ENCODE measurements around the gene ASCL5. TPM values are rescaled to one million over a fixed set of nuclear protein-coding genes. Genes with fewer than 3 reads are reported as not detected.

Gene ASCL5
- total and polyA plus RNA-seq, 2 experiments from 2014 or later: not detected

- peaks cover 3% of the 10 kb centered on the region for H3K4me1 ChIP-seq (ENCODE audit: insufficient read depth)
- no peak for DNase-seq (ENCODE audit: low spot score)
- H3K9me2 ChIP-seq (replicated peaks; ENCODE audit: insufficient read depth): no peaks in the 10 kb centered on the region
- H3K9me3 ChIP-seq (ENCODE audit: low read depth): no peaks in the 10 kb centered on the region
- H3K79me2 ChIP-seq: peaks cover 7% of the 10 kb centered on the region
- H3K36me3 ChIP-seq (replicated peaks; ENCODE audit: insufficient read depth, low read depth): no peaks in the 10 kb centered on the region
- no peak overlapping the region for H3K4me3 ChIP-seq
- TF ChIP-seq EZH2phosphoT487 (IDR thresholded peaks at IDR 0.05; ENCODE audit: low read depth, severe bottlenecking, unreplicated experiment) (no peak), CTCF (IDR thresholded peaks at IDR 0.05; ENCODE audit: poor library complexity) (no peak), EZH2 (IDR thresholded peaks at IDR 0.05; ENCODE audit: borderline replicate concordance) (no peak)
- H2AFZ ChIP-seq: no peak overlapping the region
- WGBS (ENCODE audit: low lambda C conversion rate, missing lambda C conversion rate): 93% methylated on average over 3 of the region's 3 CpGs
- no peaks in the 10 kb centered on the region for H3K27me3 ChIP-seq
- H3K4me2 ChIP-seq: no peak overlapping the region
- H3K27ac ChIP-seq: no peak overlapping the region
- H4K20me1 ChIP-seq (ENCODE audit: insufficient read depth, poor library complexity, severe bottlenecking): peaks cover 4% of the 10 kb centered on the region
Observed at GRCh38 chr1:201145132-201145531, 18.1 kb upstream of the ASCL5 start.

- no peak overlapping the region for H3K27ac ChIP-seq
- no peaks in the 10 kb centered on the region for H3K27me3 ChIP-seq
- H4K20me1 ChIP-seq (ENCODE audit: insufficient read depth, poor library complexity, severe bottlenecking): peaks cover 4% of the 10 kb centered on the region
- no peak overlapping the region for H2AFZ ChIP-seq
- WGBS (ENCODE audit: low lambda C conversion rate, missing lambda C conversion rate): 82% methylated on average over 5 of the region's 5 CpGs
- H3K79me2 ChIP-seq: peaks cover 5% of the 10 kb centered on the region
- no peaks in the 10 kb centered on the region for H3K9me2 ChIP-seq (replicated peaks; ENCODE audit: insufficient read depth)
- no peak overlapping the region for H3K4me2 ChIP-seq
- H3K9me3 ChIP-seq (ENCODE audit: low read depth): no peaks in the 10 kb centered on the region
- H3K36me3 ChIP-seq (replicated peaks; ENCODE audit: insufficient read depth, low read depth): no peaks in the 10 kb centered on the region
- no peak overlapping the region for H3K4me3 ChIP-seq
- peaks cover 7% of the 10 kb centered on the region for H3K4me1 ChIP-seq (ENCODE audit: insufficient read depth)
- no peak for DNase-seq (ENCODE audit: low spot score)
- TF ChIP-seq EZH2 (IDR thresholded peaks at IDR 0.05; ENCODE audit: borderline replicate concordance): no peak
- no peak for TF ChIP-seq CTCF (IDR thresholded peaks at IDR 0.05; ENCODE audit: poor library complexity)
- no peak for TF ChIP-seq EZH2phosphoT487 (IDR thresholded peaks at IDR 0.05; ENCODE audit: low read depth, severe bottlenecking, unreplicated experiment)
Observed at GRCh38 chr1:201144701-201145100, 17.7 kb upstream of the ASCL5 start.

- H3K4me1 ChIP-seq (ENCODE audit: insufficient read depth): peaks cover 7% of the 10 kb centered on the region
- H3K27ac ChIP-seq: no peak overlapping the region
- H3K27me3 ChIP-seq: no peaks in the 10 kb centered on the region
- no peak overlapping the region for H2AFZ ChIP-seq
- no peaks in the 10 kb centered on the region for H3K9me3 ChIP-seq (ENCODE audit: low read depth)
- no peaks in the 10 kb centered on the region for H3K9me2 ChIP-seq (replicated peaks; ENCODE audit: insufficient read depth)
- no peak for DNase-seq (ENCODE audit: low spot score)
- no peak overlapping the region for H3K4me3 ChIP-seq
- peaks cover 4% of the 10 kb centered on the region for H4K20me1 ChIP-seq (ENCODE audit: insufficient read depth, poor library complexity, severe bottlenecking)
- H3K36me3 ChIP-seq (replicated peaks; ENCODE audit: insufficient read depth, low read depth): no peaks in the 10 kb centered on the region
- WGBS (ENCODE audit: low lambda C conversion rate, missing lambda C conversion rate): 94% methylated on average over 18 of the region's 18 CpGs
- H3K79me2 ChIP-seq: peaks cover 3% of the 10 kb centered on the region
- no peak overlapping the region for H3K4me2 ChIP-seq
- TF ChIP-seq EZH2phosphoT487 (IDR thresholded peaks at IDR 0.05; ENCODE audit: low read depth, severe bottlenecking, unreplicated experiment) (no peak), EZH2 (IDR thresholded peaks at IDR 0.05; ENCODE audit: borderline replicate concordance) (no peak), CTCF (IDR thresholded peaks at IDR 0.05; ENCODE audit: poor library complexity) (no peak)
Observed at GRCh38 chr1:201143726-201144635, 17.0 kb upstream of the ASCL5 start.
